NCI-H1105 treated with DMSO at 0.1 percent for 48 hours (cell line): Measurements from ENCODE around the gene PDIA6.
"Not testable (repeated sequence)": the region's sequence is repeated elsewhere in the genome, so short reads cannot be mapped to it uniquely, and the experiment has no call there.

Experiments
- DNase-seq: peaks from one replicate; lab custom pipeline; 2025; lab: John Stamatoyannopoulos, UW

Gene PDIA6

GRCh38 chr2:10810202-10811161 lies 2.1 kb downstream of the PDIA6 start:
- no peak for DNase-seq

GRCh38 chr2:10806543-10806942 lies 6.0 kb downstream of the PDIA6 start:
- no peak for DNase-seq

GRCh38 chr2:10805990-10806389 lies 6.6 kb downstream of the PDIA6 start:
- DNase-seq, result not testable (repeated sequence)

- DNase-seq, result no peak
Observed at GRCh38 chr2:10802657-10803056, 9.9 kb downstream of the PDIA6 start.

GRCh38 chr2:10800163-10800562 lies 12.4 kb downstream of the PDIA6 start:
- no peak for DNase-seq

- no peak for DNase-seq
Observed at GRCh38 chr2:10798783-10799182, 13.8 kb downstream of the PDIA6 start.

GRCh38 chr2:10796703-10797102 lies 15.9 kb downstream of the PDIA6 start:
- no peak for DNase-seq

- no peak for DNase-seq
Observed at GRCh38 chr2:10795508-10796046, 17.0 kb downstream of the PDIA6 start.

GRCh38 chr2:10794876-10795275 lies 17.7 kb downstream of the PDIA6 start:
- no peak for DNase-seq

- DNase-seq, result no peak
Observed at GRCh38 chr2:10793816-10794215, 18.8 kb downstream of the PDIA6 start.

GRCh38 chr2:10792660-10793400 lies 19.8 kb downstream of the PDIA6 start:
- no peak for DNase-seq

GRCh38 chr2:10792001-10792634 lies 20.5 kb downstream of the PDIA6 start:
- DNase-seq, result no peak

GRCh38 chr2:10790228-10790973 lies 22.2 kb downstream of the PDIA6 start:
- no peak for DNase-seq

GRCh38 chr2:10788855-10789254 lies 23.7 kb downstream of the PDIA6 start:
- DNase-seq, result no peak

GRCh38 chr2:10787176-10787968 lies 25.2 kb downstream of the PDIA6 start:
- no peak for DNase-seq

- no peak for DNase-seq
Observed at GRCh38 chr2:10786240-10786982, 26.2 kb downstream of the PDIA6 start.

GRCh38 chr2:10785260-10785659 lies 27.3 kb downstream of the PDIA6 start:
- no peak for DNase-seq

GRCh38 chr2:10784719-10785118 lies 27.9 kb downstream of the PDIA6 start:
- DNase-seq, result no peak

- DNase-seq, result no peak
Observed at GRCh38 chr2:10783421-10783820, 29.2 kb downstream of the PDIA6 start.

- no peak for DNase-seq
Observed at GRCh38 chr2:10781746-10782145, 30.8 kb downstream of the PDIA6 start.
